Fibroblast of upper back skin (primary cell): ENCODE results near the gene MAP4.
A peak's percentile ranks its signal among the peaks of the same experiment; 100 is the strongest.
"Not testable (repeated sequence)": the region's sequence is repeated elsewhere in the genome, so short reads cannot be mapped to it uniquely, and the experiment has no call there.

ENCODE experiments used
- DNase-seq: peaks from one replicate; pipeline ENCODE4 v3.0.0-alpha.2; 2013

MAP4 gene

GRCh38 chr3:47892286-47893040 lies 123.8 kb downstream of the MAP4 start:
- no peak for DNase-seq

- DNase-seq: no peak
Measured at GRCh38 chr3:47891613-47892005, 124.6 kb downstream of the MAP4 start.

- DNase-seq: no peak
Measured at GRCh38 chr3:47890828-47891612, 125.2 kb downstream of the MAP4 start.

- no peak for DNase-seq
Measured at GRCh38 chr3:47890126-47890827, 125.9 kb downstream of the MAP4 start.

- DNase-seq: no peak
Measured at GRCh38 chr3:47888986-47889757, 127.0 kb downstream of the MAP4 start.

- not testable (repeated sequence) for DNase-seq
Measured at GRCh38 chr3:47887991-47888390, 128.2 kb downstream of the MAP4 start.

GRCh38 chr3:47885168-47885567 lies 131.0 kb downstream of the MAP4 start:
- DNase-seq: no peak

- DNase-seq: no peak
Measured at GRCh38 chr3:47884603-47885002, 131.6 kb downstream of the MAP4 start.

GRCh38 chr3:47882338-47882737 lies 133.9 kb downstream of the MAP4 start:
- no peak for DNase-seq

- no peak for DNase-seq
Measured at GRCh38 chr3:47877719-47878118, 138.5 kb downstream of the MAP4 start.

- peak; percentile 13 for DNase-seq
Measured at GRCh38 chr3:47877290-47877689, 138.9 kb downstream of the MAP4 start.

- no peak for DNase-seq
Measured at GRCh38 chr3:47874913-47875312, 141.3 kb downstream of the MAP4 start.

- no peak for DNase-seq
Measured at GRCh38 chr3:47874438-47874837, 141.8 kb downstream of the MAP4 start.

- DNase-seq: no peak
Measured at GRCh38 chr3:47872916-47873315, 143.3 kb downstream of the MAP4 start.

- DNase-seq: no peak
Measured at GRCh38 chr3:47871389-47871788, 144.8 kb downstream of the MAP4 start.

- DNase-seq: no peak
Measured at GRCh38 chr3:47870702-47871260, 145.4 kb downstream of the MAP4 start.

GRCh38 chr3:47870156-47870555 lies 146.1 kb downstream of the MAP4 start:
- DNase-seq: no peak

GRCh38 chr3:47868306-47868705 lies 147.9 kb downstream of the MAP4 start:
- DNase-seq: no peak

- no peak for DNase-seq
Measured at GRCh38 chr3:47867451-47868044, 148.7 kb downstream of the MAP4 start.

GRCh38 chr3:47865192-47865591 lies 151.0 kb downstream of the MAP4 start:
- DNase-seq: no peak

- DNase-seq: no peak
Measured at GRCh38 chr3:47863391-47864128, 152.7 kb downstream of the MAP4 start.
